Measurements from ENCODE around the gene ARF3. TPM values are rescaled to one million over a fixed set of nuclear protein-coding genes. Genes with fewer than 3 reads are reported as not detected.
A peak's percentile ranks its signal among the peaks of the same experiment; 100 is the strongest.

Gene ARF3
- total RNA-seq, 6 experiments from 2014 or later = 186 to 213 (median 203) TPM

DNA sequence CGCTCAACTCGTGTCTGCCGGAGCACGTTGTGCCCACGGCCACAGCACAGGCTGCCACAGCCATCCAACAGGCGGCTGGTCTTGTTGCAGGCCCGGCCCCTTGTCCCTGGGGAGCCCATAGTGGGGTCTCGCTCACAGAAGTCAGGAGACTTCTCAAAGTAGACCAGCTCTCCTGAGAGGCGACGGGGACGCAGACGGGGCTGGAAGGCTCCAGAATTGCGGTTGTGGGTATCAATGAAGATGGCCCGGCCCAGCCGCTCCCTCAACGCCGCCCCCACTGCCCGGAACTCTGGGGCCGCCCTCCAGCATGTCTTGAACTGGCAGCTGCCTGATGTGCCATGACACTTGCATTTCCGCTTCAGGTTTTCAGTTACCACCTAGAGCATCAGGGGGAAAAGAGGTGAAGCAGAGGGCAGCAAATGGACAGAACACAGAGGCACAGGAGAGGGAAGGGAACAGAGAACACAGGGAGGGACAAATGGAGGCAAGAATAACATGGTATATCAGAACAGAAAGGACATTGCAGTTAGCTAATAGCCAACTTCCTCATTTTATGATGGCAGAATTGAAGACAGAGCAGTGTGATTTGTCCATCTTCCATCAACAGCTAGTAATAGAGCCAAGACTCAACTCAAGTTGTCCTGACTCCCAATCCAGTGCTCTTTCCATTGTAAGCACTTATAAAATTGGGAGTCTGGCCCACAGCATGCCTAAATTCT lies 9.0 kb upstream of the ARF3 start:
- Mint-ChIP-seq H3K9me3 (no peaks in the 10 kb centered on the region), H3K4me1 (ENCODE audit: low read depth) (peaks cover 28% of the 10 kb centered on the region), H3K36me3 (ENCODE audit: low read depth) (no peaks in the 10 kb centered on the region)

DNA sequence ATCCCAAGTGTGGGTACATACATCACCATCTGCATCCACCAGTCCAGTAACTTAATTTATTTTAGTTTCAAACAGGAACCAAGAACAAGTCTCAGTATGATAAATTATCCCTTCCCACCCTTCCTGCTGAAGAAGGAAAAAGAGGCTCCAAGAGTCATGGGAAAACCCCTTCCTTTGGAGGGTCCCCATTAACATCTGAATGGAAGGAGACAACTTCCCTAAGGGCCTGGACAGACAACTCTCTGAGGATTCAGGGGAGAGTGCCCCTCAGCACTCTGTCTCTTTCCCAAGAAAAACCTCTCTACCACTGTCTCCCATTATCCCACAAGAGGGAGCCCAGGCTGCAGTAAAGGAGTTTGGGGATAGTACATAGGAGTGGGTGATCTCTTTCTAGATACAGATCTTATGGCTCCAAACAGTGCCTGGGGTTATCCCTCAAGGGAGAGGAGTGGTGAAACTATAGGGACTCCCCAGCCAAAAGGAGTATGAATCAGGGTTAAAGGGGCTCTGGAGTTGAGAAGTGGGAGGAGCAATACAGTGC lies 8.1 kb upstream of the ARF3 start:
- TF ChIP-seq, protein P1, sequence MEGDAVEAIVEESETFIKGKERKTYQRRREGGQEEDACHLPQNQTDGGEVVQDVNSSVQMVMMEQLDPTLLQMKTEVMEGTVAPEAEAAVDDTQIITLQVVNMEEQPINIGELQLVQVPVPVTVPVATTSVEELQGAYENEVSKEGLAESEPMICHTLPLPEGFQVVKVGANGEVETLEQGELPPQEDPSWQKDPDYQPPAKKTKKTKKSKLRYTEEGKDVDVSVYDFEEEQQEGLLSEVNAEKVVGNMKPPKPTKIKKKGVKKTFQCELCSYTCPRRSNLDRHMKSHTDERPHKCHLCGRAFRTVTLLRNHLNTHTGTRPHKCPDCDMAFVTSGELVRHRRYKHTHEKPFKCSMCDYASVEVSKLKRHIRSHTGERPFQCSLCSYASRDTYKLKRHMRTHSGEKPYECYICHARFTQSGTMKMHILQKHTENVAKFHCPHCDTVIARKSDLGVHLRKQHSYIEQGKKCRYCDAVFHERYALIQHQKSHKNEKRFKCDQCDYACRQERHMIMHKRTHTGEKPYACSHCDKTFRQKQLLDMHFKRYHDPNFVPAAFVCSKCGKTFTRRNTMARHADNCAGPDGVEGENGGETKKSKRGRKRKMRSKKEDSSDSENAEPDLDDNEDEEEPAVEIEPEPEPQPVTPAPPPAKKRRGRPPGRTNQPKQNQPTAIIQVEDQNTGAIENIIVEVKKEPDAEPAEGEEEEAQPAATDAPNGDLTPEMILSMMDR (IDR thresholded peaks at IDR 0.05) = peak; percentile 68
- peaks cover 12% of the 10 kb centered on the region for H3K27me3 Mint-ChIP-seq (ENCODE audit: insufficient read depth)
- H3K27ac Mint-ChIP-seq = no peak overlapping the region
- peak; percentile 46 for DNase-seq
- H3K4me1 Mint-ChIP-seq (ENCODE audit: low read depth) = peaks cover 27% of the 10 kb centered on the region
- no peaks in the 10 kb centered on the region for H3K36me3 Mint-ChIP-seq (ENCODE audit: low read depth)
- H3K4me3 Mint-ChIP-seq = no peak overlapping the region
- no peaks in the 10 kb centered on the region for H3K9me3 Mint-ChIP-seq

More for the DNA sequence above, 9.0 kb upstream of the ARF3 start:
- no peak overlapping the region for H3K27ac Mint-ChIP-seq
- TF ChIP-seq, protein P1 (IDR thresholded peaks at IDR 0.05) = no peak
- no peak for DNase-seq
- no peak overlapping the region for H3K4me3 Mint-ChIP-seq
- H3K27me3 Mint-ChIP-seq (ENCODE audit: insufficient read depth) = peaks cover 21% of the 10 kb centered on the region

DNA sequence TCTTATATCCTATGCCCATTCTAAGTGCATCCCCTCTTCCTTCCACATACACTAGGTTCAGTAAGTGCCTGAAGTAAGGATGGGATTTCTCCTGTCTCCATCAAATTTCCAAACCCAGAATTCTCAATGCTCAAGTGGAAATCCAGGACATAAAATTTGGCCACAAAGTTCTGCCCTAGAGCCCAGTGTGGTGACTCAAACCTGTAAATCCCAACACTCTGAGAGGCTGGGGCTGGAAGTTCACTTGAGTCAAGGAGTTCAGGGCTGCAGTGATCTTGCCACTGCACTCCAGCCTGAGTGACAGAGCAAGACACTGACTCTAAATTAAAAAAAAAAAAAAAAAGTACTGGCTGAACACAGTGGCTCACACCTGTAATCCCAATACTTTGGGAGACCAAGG lies 4.5 kb upstream of the ARF3 start:
- peaks cover 31% of the 10 kb centered on the region for H3K4me1 Mint-ChIP-seq (ENCODE audit: low read depth)
- H3K4me3 Mint-ChIP-seq = no peak overlapping the region
- no peaks in the 10 kb centered on the region for H3K36me3 Mint-ChIP-seq (ENCODE audit: low read depth)
- TF ChIP-seq, protein P1 (IDR thresholded peaks at IDR 0.05) = no peak
- peak; percentile 46 for DNase-seq
- H3K27ac Mint-ChIP-seq = peak overlapping the region; percentile 45
- H3K9me3 Mint-ChIP-seq = no peaks in the 10 kb centered on the region
- H3K27me3 Mint-ChIP-seq (ENCODE audit: insufficient read depth) = peaks cover 4% of the 10 kb centered on the region; the same call in 1 of the 2 replicates

DNA sequence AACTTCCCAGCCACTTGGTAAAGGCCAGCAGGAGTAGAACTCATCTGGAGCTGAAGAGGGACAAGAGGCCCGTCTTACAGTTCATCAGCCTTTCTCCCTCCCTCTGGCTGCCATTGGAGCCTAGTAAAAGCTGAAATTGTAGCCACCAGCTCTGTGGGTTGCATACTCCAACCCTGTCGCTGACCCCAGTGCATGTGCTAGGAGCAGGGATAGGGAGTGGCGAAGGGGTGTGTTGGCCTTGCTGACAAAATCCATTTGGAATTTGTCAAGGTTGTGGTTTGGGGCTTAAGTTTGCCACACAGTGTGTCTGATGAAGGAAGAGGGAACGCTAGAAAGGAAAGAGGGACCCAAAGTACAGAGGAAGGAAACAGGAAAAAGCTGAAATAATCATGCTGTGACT lies 4.0 kb upstream of the ARF3 start:
- TF ChIP-seq, protein P1 (IDR thresholded peaks at IDR 0.05) = no peak
- Mint-ChIP-seq H3K4me3 (peak overlapping the region; percentile 2; the same call in 1 of the 2 replicates), H3K27me3 (ENCODE audit: insufficient read depth) (peaks cover 7% of the 10 kb centered on the region; the same call in 1 of the 2 replicates), H3K36me3 (ENCODE audit: low read depth) (peaks cover 3% of the 10 kb centered on the region), H3K9me3 (no peaks in the 10 kb centered on the region), H3K27ac (peak overlapping the region; percentile 45), H3K4me1 (ENCODE audit: low read depth) (peaks cover 32% of the 10 kb centered on the region)
- no peak for DNase-seq

DNA sequence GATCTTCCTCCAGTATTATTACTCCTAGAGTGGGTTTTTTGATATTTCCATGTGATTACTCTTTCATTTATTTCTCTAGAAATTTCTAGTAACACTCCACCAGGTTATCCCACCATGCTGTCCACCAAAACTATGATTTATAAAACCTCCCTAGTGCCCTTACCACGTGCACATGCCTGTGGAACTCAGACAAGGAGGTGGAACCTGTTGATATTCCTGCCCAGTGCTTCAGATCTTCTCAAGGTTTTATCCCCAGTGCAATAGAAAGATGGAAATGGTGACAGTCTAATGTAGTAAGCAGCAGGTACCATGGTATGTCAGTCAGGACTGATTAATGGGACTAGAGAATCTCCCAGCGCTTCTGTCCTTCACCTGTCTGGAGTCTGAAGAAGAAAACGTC lies 3.5 kb upstream of the ARF3 start:
- DNase-seq = no peak

More for the DNA sequence above, 3.5 kb upstream of the ARF3 start:
- Mint-ChIP-seq H3K27ac (no peak overlapping the region), H3K9me3 (no peaks in the 10 kb centered on the region), H3K27me3 (ENCODE audit: insufficient read depth) (peaks cover 7% of the 10 kb centered on the region; the same call in 1 of the 2 replicates), H3K4me3 (0 out of 2 replicates have a peak overlapping the region, but pooled peaks have one; percentile 2), H3K4me1 (ENCODE audit: low read depth) (peaks cover 37% of the 10 kb centered on the region), H3K36me3 (ENCODE audit: low read depth) (peaks cover 8% of the 10 kb centered on the region)
- TF ChIP-seq, protein P1 (IDR thresholded peaks at IDR 0.05) = no peak
